Activated T-cell treated with anti-CD3 and anti-CD28 coated beads for 1 hour (primary cell): ENCODE measurements around the gene TTK.
"Not testable (repeated sequence)": the region's sequence is repeated elsewhere in the genome, so short reads cannot be mapped to it uniquely, and the experiment has no call there.

ENCODE experiments used
- DNase-seq: peaks from one replicate; pipeline ENCODE4 v3.0.0-alpha.2; 2020; ENCODE audit warnings: low read depth

The TTK gene

GRCh38 chr6:80021591-80021990 is 17.1 kb downstream of the TTK start:
- no peak for DNase-seq

DNA sequence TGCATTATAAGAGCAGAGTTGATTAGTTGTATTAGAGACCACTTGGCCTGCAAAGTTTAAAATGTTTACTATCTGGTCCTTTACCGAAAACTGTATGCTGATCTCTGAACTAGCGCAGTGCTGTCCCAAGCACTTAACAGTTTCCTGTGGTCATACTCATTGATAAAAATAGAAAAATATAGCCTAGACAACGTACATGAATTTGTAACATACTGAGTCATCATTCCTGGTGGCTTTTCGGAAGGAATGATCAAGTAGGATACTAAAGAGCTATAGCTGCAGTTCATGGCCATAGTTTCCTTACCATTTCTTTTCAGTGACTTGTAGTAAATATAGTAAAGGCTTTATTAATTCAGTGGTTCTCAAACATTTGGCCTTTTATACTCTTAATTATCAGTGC is 18.4 kb downstream of the TTK start:
- DNase-seq: no peak

GRCh38 chr6:80028589-80028988 is 24.1 kb downstream of the TTK start:
- DNase-seq: no peak

DNA sequence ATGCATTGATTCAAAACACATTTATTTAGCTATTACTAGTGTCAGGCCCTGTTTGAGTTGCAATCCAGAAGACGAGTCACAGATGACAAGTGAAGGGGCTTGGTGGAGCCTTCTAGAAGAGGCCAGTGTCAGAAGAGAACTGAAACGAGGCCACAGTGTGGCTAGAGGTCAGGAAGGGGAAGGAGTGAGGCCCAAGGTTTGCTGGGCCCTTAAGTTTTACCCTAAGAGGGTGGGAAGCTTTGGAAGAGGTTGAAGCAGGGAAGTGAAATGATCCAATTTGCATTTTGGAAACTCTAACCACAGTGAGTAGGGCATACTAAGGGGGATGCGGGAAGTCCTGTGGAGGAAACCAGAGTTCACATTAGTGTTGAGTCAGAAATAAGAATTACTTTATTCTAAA is 25.0 kb downstream of the TTK start:
- no peak for DNase-seq

- DNase-seq: not testable (repeated sequence)
These were observed 43.8 kb downstream of the TTK start for GRCh38 chr6:80048220-80048619.

DNA sequence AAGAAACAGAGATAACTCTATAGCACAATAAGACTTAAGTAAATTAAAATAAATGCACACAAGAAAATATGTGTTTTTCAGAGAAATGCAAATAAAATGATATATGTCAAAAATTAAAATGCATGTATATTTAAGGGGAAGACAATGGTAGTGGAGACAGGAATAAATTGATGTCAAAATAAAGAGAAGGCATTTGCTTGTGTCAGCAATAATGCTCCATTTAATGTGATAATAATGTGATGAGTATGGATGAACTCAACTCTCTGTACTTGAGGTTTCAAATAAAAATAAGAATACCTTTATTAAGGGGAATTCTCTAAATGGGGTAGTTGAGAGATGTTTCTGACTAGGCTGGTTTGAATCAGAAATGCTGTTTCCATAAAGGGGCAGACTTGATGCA is 56.3 kb downstream of the TTK start:
- DNase-seq: no peak

DNA sequence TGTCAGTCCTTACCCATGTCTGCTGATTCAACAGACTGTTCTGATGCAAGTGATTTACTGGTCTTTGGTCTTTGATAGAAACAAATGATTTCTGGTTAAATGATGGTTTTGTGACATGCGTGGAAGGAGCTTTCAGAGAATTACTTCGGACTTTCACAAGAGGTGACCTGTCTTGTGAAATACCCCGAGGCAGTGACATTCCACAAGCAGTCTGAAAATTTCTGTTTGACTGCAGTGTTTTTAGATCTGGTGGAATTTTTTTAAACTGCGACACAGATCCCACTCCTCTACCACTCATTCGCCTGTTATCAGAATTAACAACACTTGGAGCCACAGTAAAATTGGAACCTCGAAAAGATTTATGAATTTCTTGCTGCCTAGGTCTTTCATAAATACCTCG is 63.7 kb downstream of the TTK start:
- not testable (repeated sequence) for DNase-seq

DNA sequence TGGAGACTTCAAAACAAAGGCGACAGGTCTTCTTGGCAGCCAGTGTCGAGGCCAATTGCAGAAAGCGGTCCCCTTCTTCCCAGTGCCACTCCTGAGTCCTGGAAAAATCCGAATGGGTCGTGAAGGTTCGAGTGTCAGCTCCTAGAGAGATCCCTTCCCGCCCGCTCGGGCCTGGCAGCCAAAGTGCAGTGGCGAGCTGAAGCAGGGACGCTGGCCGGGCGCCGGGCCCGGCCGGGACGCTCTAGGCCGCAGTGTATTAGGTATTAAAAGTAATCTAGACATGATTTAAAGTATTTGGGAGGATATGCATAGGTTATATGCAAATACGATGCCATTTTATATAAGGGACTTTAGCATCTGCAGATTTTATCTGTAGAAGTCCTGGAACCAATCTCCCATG is 66.0 kb downstream of the TTK start:
- not testable (repeated sequence) for DNase-seq

DNA sequence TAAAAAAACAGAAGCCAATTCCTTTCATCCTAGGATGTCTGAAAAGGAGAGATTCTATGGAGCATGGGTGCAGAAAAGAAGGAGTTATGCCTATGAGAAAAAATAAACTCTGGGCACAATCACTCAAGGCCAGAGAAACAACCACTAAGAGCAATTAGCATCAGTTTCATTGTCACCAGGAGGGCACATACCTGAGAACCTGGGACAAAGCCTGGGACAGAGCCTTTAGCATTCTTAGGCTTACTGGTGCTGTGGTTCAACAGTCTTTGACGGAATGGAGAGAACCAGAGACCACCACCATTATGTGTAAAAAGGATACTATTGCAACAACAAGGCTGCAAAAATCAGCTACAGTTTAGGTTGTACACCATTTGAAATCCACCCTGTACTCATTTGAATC is 72.6 kb downstream of the TTK start:
- DNase-seq: no peak

DNA sequence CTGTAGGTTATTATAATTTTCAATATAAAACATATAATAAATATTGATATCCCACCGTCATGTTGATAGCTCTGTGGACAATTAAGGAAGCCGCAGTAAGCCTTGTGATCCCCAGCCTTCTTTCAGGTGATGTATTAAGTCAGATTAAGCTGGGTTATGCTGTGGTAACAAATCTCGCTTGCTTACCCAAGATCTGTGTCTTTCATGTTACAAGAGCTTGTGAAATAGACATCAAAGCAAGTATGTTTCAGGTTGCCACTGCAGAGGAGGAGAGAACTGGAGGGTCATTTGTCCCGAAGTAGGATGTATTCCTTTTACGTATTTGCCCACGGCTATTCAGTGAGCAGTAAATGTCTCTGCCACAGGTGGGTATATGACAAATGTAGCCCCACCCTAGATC is 84.2 kb downstream of the TTK start:
- DNase-seq: no peak

DNA sequence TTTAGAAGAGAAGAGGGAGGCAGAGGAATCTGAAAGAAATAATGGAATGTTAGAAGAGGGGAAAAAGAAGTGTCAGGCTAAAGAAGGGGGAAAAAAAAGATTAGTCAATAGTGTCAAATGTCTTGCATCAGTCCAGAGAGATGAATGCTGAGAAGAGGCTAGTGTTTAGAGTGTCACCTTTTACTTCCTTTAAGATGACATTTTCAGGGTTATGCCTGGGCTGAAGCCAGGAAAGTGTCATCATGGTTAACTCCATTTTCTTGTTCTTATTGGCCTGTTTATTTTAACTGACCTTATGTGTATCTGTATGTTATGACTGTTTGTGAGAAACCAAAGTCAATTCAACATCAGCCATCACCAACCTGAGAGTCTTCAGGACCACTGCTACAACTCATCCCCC is 87.1 kb downstream of the TTK start:
- no peak for DNase-seq
